HepG2 (cell line): Measurements from ENCODE around the gene XPO1. TPM values are rescaled to one million over a fixed set of nuclear protein-coding genes. Genes with fewer than 3 reads are reported as not detected.

Experiments used
- ATAC-seq: fragments of 200-7000 bp; cut with Tn5 transposase; 3 replicates; pipeline ENCODE4 v1.9.1; 2020; ENCODE audit warnings: mild to moderate bottlenecking, moderate library complexity
- Bru-seq: library from RNA; stranded (reverse); fragments of 400-500 nt; gene quantifications from one replicate; lab custom pipeline; 2021; lab: Mats Ljungman, UMichigan
- BruChase-seq, 2 experiments: library from RNA; stranded (reverse); fragments of 400-500 nt; gene quantifications; one replicate each; lab custom pipeline; 2021; lab: Mats Ljungman, UMichigan
- BruUV-seq: library from RNA; stranded (reverse); fragments of 400-500 nt; replicated peaks from 2 replicates; lab custom pipeline; 2021; lab: Mats Ljungman, UMichigan
- CTCF ChIA-PET: fragments of 300-600 bp; formaldehyde crosslinking; extraction: SDS; loops from one replicate; lab custom pipeline; 2021; ENCODE audit warnings: low total read pairs, inconsistent platforms, low intra/inter-chr PET ratio; lab: Yijun Ruan, JAX
- POLR2A ChIA-PET: fragments of 350-600 bp; sonication (Branson Sonifier 250); formaldehyde crosslinking; loops from one replicate; lab custom pipeline; 2020; ENCODE audit warnings: antibody characterized with exemption, inconsistent platforms; lab: Yijun Ruan, JAX
- DNase-seq: peaks from one replicate; pipeline ENCODE4 v3.0.0-alpha.2; 2015; ENCODE audit warnings: low spot score
- FAIRE-seq: peaks from 3 replicates; lab custom pipeline; 2011; peaks lifted over from hg19 to GRCh38; lab: Jason Lieb, UNC
- H2AFZ ChIP-seq: one replicate; pipeline ENCODE4 v1.6.1; 2011; ENCODE audit warnings: low read length, inconsistent platforms
- H3K27ac ChIP-seq: fragments of 300-600 bp; 3 replicates; pipeline ENCODE4 v1.8.0; 2011; ENCODE audit warnings: mixed run types, mild to moderate bottlenecking, mixed read lengths, low read length, inconsistent platforms; ENCODE audit not compliant: insufficient read depth; ENCODE audit errors: extremely low read length
- H3K27me3 ChIP-seq, 2 experiments: fragments of 200-600 bp in 1 of 2; 2 replicates in 1 of 2; 3 replicates in 1 of 2; pipeline versions ENCODE4 v1.6.0 to v1.8.0; 2011; ENCODE audit warnings: low read length in 2 of 2, mild to moderate bottlenecking in 2 of 2, moderate library complexity in 2 of 2, inconsistent platforms in 1 of 2; ENCODE audit not compliant: insufficient read depth in 2 of 2, control insufficient read depth in 1 of 2
- H3K36me3 ChIP-seq, 2 experiments: fragments of 200-600 bp in 1 of 2; replicated peaks in 1 of 2; 2 replicates in 1 of 2; 3 replicates in 1 of 2; pipeline versions ENCODE4 v1.5.1 to v1.8.0; 2011; ENCODE audit warnings: low read length in 2 of 2, inconsistent platforms in 1 of 2; ENCODE audit not compliant: insufficient read depth in 2 of 2, control insufficient read depth in 1 of 2
- H3K4me1 ChIP-seq: 2 replicates; pipeline ENCODE4 v1.5.1; 2012; ENCODE audit warnings: low read length, inconsistent platforms; ENCODE audit not compliant: insufficient read depth
- H3K4me2 ChIP-seq: 2 replicates; pipeline ENCODE4 v1.6.0; 2011; ENCODE audit warnings: low read depth, low read length, inconsistent platforms
- H3K4me3 ChIP-seq, 3 experiments: fragments of 200-600 bp in 1 of 3; sonication (generic), shearing (Covaris generic) in 1 of 3; replicated peaks in 1 of 3; 2 replicates each; pipeline ENCODE4 v1.5.1; 2011 to 2016; ENCODE audit warnings: low read length in 3 of 3, inconsistent platforms in 2 of 3, low read depth in 2 of 3, mild to moderate bottlenecking in 2 of 3, control low read depth in 1 of 3, mixed read lengths in 1 of 3; ENCODE audit not compliant: insufficient read depth in 1 of 3
- H3K79me2 ChIP-seq: one replicate; pipeline ENCODE4 v1.6.1; 2011; ENCODE audit warnings: low read length, inconsistent platforms; ENCODE audit not compliant: insufficient read depth
- H3K9ac ChIP-seq: 2 replicates; pipeline ENCODE4 v1.6.0; 2011; ENCODE audit warnings: mild to moderate bottlenecking, low read depth, low read length, inconsistent platforms; ENCODE audit not compliant: insufficient read depth
- H3K9me3 ChIP-seq: 2 replicates; pipeline ENCODE4 v1.5.1; 2012; ENCODE audit warnings: mild to moderate bottlenecking, low read length
- H4K20me1 ChIP-seq: 2 replicates; pipeline ENCODE4 v1.6.0; 2011; ENCODE audit warnings: inconsistent platforms, mild to moderate bottlenecking, low read length, moderate library complexity; ENCODE audit not compliant: insufficient read depth
- DMTF1 ChIP-seq: sonication (generic); formaldehyde crosslinking; IDR thresholded peaks from 2 replicates; pipeline ENCODE4 v1.4.0; 2020; ENCODE audit warnings: mild to moderate bottlenecking, missing genetic modification reagents
- DR1 ChIP-seq: sonication (generic); formaldehyde crosslinking; IDR thresholded peaks from 2 replicates; pipeline ENCODE4 v1.8.0; 2021; ENCODE audit warnings: mild to moderate bottlenecking, missing genetic modification reagents, inconsistent platforms
- ELF4 ChIP-seq: sonication (generic); formaldehyde crosslinking; IDR thresholded peaks from 2 replicates; pipeline ENCODE4 v1.5.0; 2020; ENCODE audit warnings: missing genetic modification reagents, mild to moderate bottlenecking, moderate library complexity, borderline replicate concordance
- MTA1 ChIP-seq: sonication (generic); formaldehyde crosslinking; IDR thresholded peaks from 2 replicates; pipeline ENCODE4 v1.4.0; 2020; ENCODE audit warnings: missing genetic modification reagents, mild to moderate bottlenecking, borderline replicate concordance
- PHB2 ChIP-seq: fragments of 450-650 bp; IDR thresholded peaks from 2 replicates; pipeline ENCODE4 v1.6.1; 2018; ENCODE audit not compliant: partially characterized antibody
- REL ChIP-seq: sonication (generic); formaldehyde crosslinking; conservative IDR thresholded peaks from 2 replicates; pipeline ENCODE4 v1.8.0; 2022; ENCODE audit warnings: mild to moderate bottlenecking, missing genetic modification reagents, moderate library complexity
- SIN3A ChIP-seq: IDR thresholded peaks from 2 replicates; pipeline ENCODE4 v1.6.1; 2011; ENCODE audit warnings: low read depth, mild to moderate bottlenecking, control low read depth, low read length, borderline replicate concordance
- SRF ChIP-seq: IDR thresholded peaks from 2 replicates; pipeline ENCODE4 v1.6.1; 2011; ENCODE audit warnings: mild to moderate bottlenecking, low read depth, low read length, moderate library complexity
- SRY ChIP-seq: sonication (generic); formaldehyde crosslinking; IDR thresholded peaks from 2 replicates; pipeline ENCODE4 v1.8.0; 2022; ENCODE audit warnings: mild to moderate bottlenecking, missing genetic modification reagents
- THAP11 ChIP-seq: IDR thresholded peaks from 2 replicates; pipeline ENCODE4 v1.6.1; 2016; ENCODE audit warnings: missing biosample characterization, missing genetic modification reagents
- ZNF138 ChIP-seq: sonication (generic); formaldehyde crosslinking; IDR thresholded peaks from 2 replicates; pipeline ENCODE4 v1.5.0; 2020; ENCODE audit warnings: mild to moderate bottlenecking, low read depth, missing genetic modification reagents
- ZNF180 ChIP-seq: sonication (generic); formaldehyde crosslinking; IDR thresholded peaks from 2 replicates; pipeline ENCODE4 v1.4.0; 2020; ENCODE audit warnings: low read depth, missing genetic modification reagents, borderline replicate concordance
- ZNF317 ChIP-seq: sonication (generic); formaldehyde crosslinking; IDR thresholded peaks from 2 replicates; pipeline ENCODE4 v1.5.0; 2020; ENCODE audit warnings: mild to moderate bottlenecking, missing genetic modification reagents
- ZNF432 ChIP-seq: sonication (generic); formaldehyde crosslinking; IDR thresholded peaks from 2 replicates; pipeline ENCODE4 v1.5.0; 2020; ENCODE audit warnings: missing genetic modification reagents, mild to moderate bottlenecking, borderline replicate concordance
- ZNF781 ChIP-seq: sonication (generic); formaldehyde crosslinking; IDR thresholded peaks from 2 replicates; pipeline ENCODE4 v1.5.1; 2020; ENCODE audit warnings: borderline replicate concordance, mild to moderate bottlenecking, missing genetic modification reagents; ENCODE audit errors: not compliant biosample characterization
- ZNF782 ChIP-seq: sonication (generic); formaldehyde crosslinking; IDR thresholded peaks from 2 replicates; pipeline ENCODE4 v1.4.0; 2020; ENCODE audit warnings: missing genetic modification reagents, mild to moderate bottlenecking, borderline replicate concordance
- WGBS: methylation state at CpG from one replicate; pipeline ENCODE4 v1.1.6; 2017; ENCODE audit warnings: low lambda C conversion rate; 5-methylcytosine and 5-hydroxymethylcytosine counted together
- in situ Hi-C: cut with HindIII; loops from 2 replicates; pipeline ENCODE4 v1.10.0; 2017; ENCODE audit warnings: low pct_unique_long_range_greater_than_20kb; ENCODE audit not compliant: extremely low pct_ligation_motif_present
- intact Hi-C: fragments of 100-400 bp; cut with micrococcal nuclease; formaldehyde crosslinking; loops from one replicate; pipeline ENCODE4 v1.10.0; 2022; ENCODE audit not compliant: unreplicated experiment
- long read RNA-seq, 2 experiments: library from RNA in 1 of 2; library from polyadenylated mRNA in 1 of 2; stranded (forward) in 1 of 2; unstranded in 1 of 2; transcript quantifications; one replicate each; pipeline ENCODE4 v2.0.0, GENCODE V29; 2019 to 2022
- polyA minus RNA-seq, 3 experiments: library from RNA; depleted of rRNA, polyadenylated mRNA; stranded (reverse); fragments of >200 nt; gene quantifications; 2 replicates each; pipeline ENCODE4 v1.2.3, GENCODE V29; 2011; ENCODE audit warnings: low replicate concordance in 1 of 3
- polyA plus RNA-seq, 8 experiments: library from polyadenylated mRNA; depleted of rRNA in 3 of 8; stranded (reverse) in 7 of 8; unstranded in 1 of 8; fragments of >200 nt; fragmentation: Illumina TruSeq in 4 of 8; extraction: Trizol in 4 of 8; gene quantifications; 2 replicates each; pipeline versions ENCODE4 v1.2.1 to v1.2.3, GENCODE V29; 2011 to 2016; ENCODE audit warnings: low read depth in 4 of 8, missing spikeins in 1 of 8, mixed read lengths in 1 of 8; ENCODE audit not compliant: insufficient read depth in 1 of 8
- total RNA-seq, 5 experiments: library from RNA; depleted of rRNA; stranded (reverse); fragments of >200 nt; fragmentation: Illumina TruSeq; extraction: Trizol; gene quantifications; 2 replicates each; pipeline ENCODE4 v1.2.3, GENCODE V29; 2016; ENCODE audit warnings: low read depth in 1 of 5

XPO1 gene
- total RNA-seq (2016; rRNA removed; fragmentation: Illumina TruSeq; extraction: Trizol) (212 and 301 TPM in 2 replicates), polyA plus RNA-seq (2011; rRNA removed) (43.7 and 67.4 TPM in 2 replicates), polyA minus RNA-seq (2011; rRNA and poly(A)+ RNA removed; ENCODE audit: low replicate concordance) (42.1 and 110 TPM in 2 replicates), Bru-seq, nascent RNA (percentile 92 among the genes with signal in this experiment), BruChase-seq, experiment 1, labeled RNA remaining after a 6-hour chase (percentile 96 among the genes with signal in this experiment), BruChase-seq, experiment 2, labeled RNA remaining after a 2-hour chase (percentile 97 among the genes with signal in this experiment)
- total RNA-seq (2016; cell fraction: cytosol; rRNA removed; fragmentation: Illumina TruSeq; extraction: Trizol; ENCODE audit: low read depth) = 126 and 139 TPM in 2 replicates
- 218 and 301 TPM in 2 replicates for total RNA-seq (2016; cell fraction: insoluble cytoplasmic fraction; rRNA removed; fragmentation: Illumina TruSeq; extraction: Trizol)
- total RNA-seq (2016; cell fraction: membrane; rRNA removed; fragmentation: Illumina TruSeq; extraction: Trizol) = 90.9 and 111 TPM in 2 replicates
- 246 and 260 TPM in 2 replicates for total RNA-seq (2016; cell fraction: nucleus; rRNA removed; fragmentation: Illumina TruSeq; extraction: Trizol)
- 17.5 and 27.0 TPM in 2 replicates for polyA plus RNA-seq (2011; cell fraction: cytosol; rRNA removed)
- 81.7 and 90.4 TPM in 2 replicates for polyA plus RNA-seq (2011; cell fraction: nucleus; rRNA removed)
- 75.3 and 92.2 TPM in 2 replicates for polyA plus RNA-seq (2012)
- 5.3 and 6.2 TPM in 2 replicates for polyA plus RNA-seq (2016; cell fraction: cytosol; fragmentation: Illumina TruSeq; extraction: Trizol; ENCODE audit: low read depth)
- 187 and 199 TPM in 2 replicates for polyA plus RNA-seq (2016; cell fraction: insoluble cytoplasmic fraction; fragmentation: Illumina TruSeq; extraction: Trizol; ENCODE audit: low read depth)
- polyA plus RNA-seq (2016; cell fraction: membrane; fragmentation: Illumina TruSeq; extraction: Trizol; ENCODE audit: low read depth) = 23.1 and 26.6 TPM in 2 replicates
- 273 and 284 TPM in 2 replicates for polyA plus RNA-seq (2016; cell fraction: nucleus; fragmentation: Illumina TruSeq; extraction: Trizol; ENCODE audit: insufficient read depth, low read depth)
- polyA minus RNA-seq (2011; cell fraction: cytosol; rRNA and poly(A)+ RNA removed) = 55.4 and 63.7 TPM in 2 replicates
- polyA minus RNA-seq (2011; cell fraction: nucleus; rRNA and poly(A)+ RNA removed) = 201 and 221 TPM in 2 replicates
- long read RNA-seq, experiment 1, partial matches to known transcripts = 6 of 10 reads
- long read RNA-seq, experiment 1, other reads (novel, unspliced or antisense) = 4 of 10 reads
- long read RNA-seq, experiment 2, partial matches to known transcripts = 46 of 136 reads
- long read RNA-seq, experiment 2, other reads (novel, unspliced or antisense) = 87 of 136 reads

GRCh38 chr2:61538200-61538919, at the start of gene XPO1:
Gene XPO1, minus strand, starts transcription at chr2:61538356. Its CDS starts 4,459 bp downstream, at chr2:61533897.
- 1% methylated on average over 43 of the region's 65 CpGs for WGBS
- H3K27me3 ChIP-seq = no peaks in the 10 kb centered on the region; a peak in 1 of 5 replicates
- CTCF ChIA-PET = no interaction called here
- peak within 1 kb of the TSS; percentile 98 for H3K4me2 ChIP-seq
- in situ Hi-C loops = no loop called here
- no peaks in the 10 kb centered on the region for H3K9me3 ChIP-seq
- H3K27ac ChIP-seq = peak within 1 kb of the TSS; percentile 93
- peak within 1 kb of the TSS; percentile 71 to 99 (median 91) for H3K4me3 ChIP-seq
- intact Hi-C loops = loop anchor here (5.0 to 10.0 kb wide), 3 partner anchors 94 to 349 kb away; partner anchors contain the start of gene CCT4
- DNase-seq (peak; percentile 99), ATAC-seq (peak; percentile 92), FAIRE-seq (peak; percentile 90)
- H4K20me1 ChIP-seq = peaks cover 29% of the 10 kb centered on the region
- peak within 1 kb of the TSS; percentile 83 for H3K9ac ChIP-seq
- no peaks in the 10 kb centered on the region for H3K36me3 ChIP-seq
- H3K79me2 ChIP-seq = peaks cover 42% of the 10 kb centered on the region
- BruUV-seq = no TSS peak
- peak within 1 kb of the TSS; percentile 52 for H2AFZ ChIP-seq
- H3K4me1 ChIP-seq = peaks cover 38% of the 10 kb centered on the region
- POLR2A ChIA-PET = interaction anchor here (0.7 to 2.6 kb wide), 29 partner anchors 11 to 520 kb away, joined by 3 to 21 read pairs (median 4); partner anchors contain the start of genes COMMD1, FAM161A and PUS10
- TF ChIP-seq ELF4 (CRISPR knock-in tag) (peak; percentile 61; the same call in 1 of the 2 replicates), THAP11 (CRISPR knock-in tag) (peak; percentile 70), REL (CRISPR knock-in tag) (0 out of 2 replicates have a peak, but pooled peaks have one; percentile 71), SIN3A (peak; percentile 79; the same call in 1 of the 2 replicates), ZNF781 (CRISPR knock-in tag) (no peak), ZNF138 (CRISPR knock-in tag) (no peak), SRF (no peak), ZNF782 (no peak), ZNF180 (CRISPR knock-in tag) (0 out of 2 replicates have a peak, but pooled peaks have one; percentile 39), DMTF1 (CRISPR knock-in tag) (no peak), PHB2 (no peak), ZNF317 (CRISPR knock-in tag) (peak; percentile 81; the same call in 1 of the 2 replicates), ZNF432 (CRISPR knock-in tag) (no peak), SRY (CRISPR knock-in tag) (peak; percentile 38; the same call in 1 of the 2 replicates), MTA1 (no peak; the same call in 1 of the 2 replicates), DR1 (peak; percentile 71)
